Renal cortex interstitium (tissue), 11 donors: Measurements from ENCODE around the gene TSHZ1. TPM values are rescaled to one million over a fixed set of nuclear protein-coding genes. Genes with fewer than 3 reads are reported as not detected.

Experiments
- DNase-seq, 11 donors: peaks; one replicate each; pipeline ENCODE4 v3.0.0-alpha.2; 2013; ENCODE audit warnings: low read depth in 9 of 11, low spot score in 4 of 11; ENCODE audit errors: extremely low read depth in 1 of 11
- polyA plus RNA-seq, 3 donors: library from polyadenylated mRNA; unstranded; fragments of 120-200 nt; gene quantifications; one replicate each; pipeline ENCODE4 v1.2.1, GENCODE V29; 2013; ENCODE audit not compliant: insufficient read length in 3 of 3

Gene TSHZ1
- polyA plus RNA-seq, 3 donors: 32.7 to 37.2 (median 36.5) TPM

GRCh38 chr18:75277610-75277928 is 67.0 kb downstream of the TSHZ1 start:
- no peak for DNase-seq

- no peak for DNase-seq
These were observed 68.8 kb downstream of the TSHZ1 start for GRCh38 chr18:75279381-75279780.

GRCh38 chr18:75280427-75281280 is 70.1 kb downstream of the TSHZ1 start:
- no peak for DNase-seq

GRCh38 chr18:75282746-75283145 is 72.1 kb downstream of the TSHZ1 start:
- no peak for DNase-seq

GRCh38 chr18:75283731-75284130 is 73.1 kb downstream of the TSHZ1 start:
- DNase-seq: no peak

- DNase-seq: no peak
These were observed 74.0 kb downstream of the TSHZ1 start for GRCh38 chr18:75284566-75284965.

- DNase-seq: no peak
These were observed 75.3 kb downstream of the TSHZ1 start for GRCh38 chr18:75285876-75286275.

GRCh38 chr18:75287006-75287405 is 76.4 kb downstream of the TSHZ1 start:
- no peak for DNase-seq

- no peak for DNase-seq
These were observed 77.1 kb downstream of the TSHZ1 start for GRCh38 chr18:75287700-75288099.

- no peak for DNase-seq
These were observed 79.2 kb downstream of the TSHZ1 start for GRCh38 chr18:75289761-75290160.

GRCh38 chr18:75290737-75291358 is 80.3 kb downstream of the TSHZ1 start:
- no peak for DNase-seq

GRCh38 chr18:75291460-75291859 is 80.9 kb downstream of the TSHZ1 start:
- DNase-seq: no peak

- no peak for DNase-seq
These were observed 83.0 kb downstream of the TSHZ1 start for GRCh38 chr18:75293591-75293990.

GRCh38 chr18:75297731-75298130 is 87.1 kb downstream of the TSHZ1 start:
- DNase-seq: no peak

GRCh38 chr18:75304678-75305557 is 94.3 kb downstream of the TSHZ1 start:
- no peak for DNase-seq

GRCh38 chr18:75305984-75306383 is 95.4 kb downstream of the TSHZ1 start:
- DNase-seq: no peak

GRCh38 chr18:75307530-75307929 is 96.9 kb downstream of the TSHZ1 start:
- no peak for DNase-seq

GRCh38 chr18:75309564-75309963 is 99.0 kb downstream of the TSHZ1 start:
- DNase-seq: no peak

GRCh38 chr18:75314117-75314516 is 103.5 kb downstream of the TSHZ1 start:
- no peak for DNase-seq

- DNase-seq: no peak
These were observed 104.0 kb downstream of the TSHZ1 start for GRCh38 chr18:75314606-75315005.
